Activated CD8-positive, alpha-beta T cell treated with anti-CD3 and anti-CD28 coated beads, Interleukin-2, amount 10 ng/mL, durations not matched to agents 7 days and 5 days (primary cell): Measurements from ENCODE around the gene BTN2A1. TPM values are rescaled to one million over a fixed set of nuclear protein-coding genes. Genes with fewer than 3 reads are reported as not detected.
"Not testable (repeated sequence)": the region's sequence is repeated elsewhere in the genome, so short reads cannot be mapped to it uniquely, and the experiment has no call there.

Source experiments
- ATAC-seq: fragments of 150-1000 bp; cut with Tn5 transposase; one replicate; pipeline ENCODE4 v1.10.0; 2021; ENCODE audit warnings: moderate library complexity
- CTCF ChIA-PET: fragments of 350-600 bp; sonication (Branson Sonifier 250); formaldehyde crosslinking; loops from one replicate; lab custom pipeline; 2021; ENCODE audit warnings: antibody characterized with exemption; lab: Charles Lee
- POLR2A ChIA-PET: fragments of 350-600 bp; sonication (Branson Sonifier 250); formaldehyde crosslinking; loops from one replicate; lab custom pipeline; 2021; ENCODE audit warnings: antibody characterized with exemption; lab: Charles Lee
- DNase-seq: peaks from one replicate; pipeline ENCODE4 v3.0.0-alpha.2; 2020
- H3K27ac Mint-ChIP-seq: one replicate; pipeline ENCODE4 v1.8.0; 2021; ENCODE audit warnings: mild to moderate bottlenecking, mixed read lengths
- H3K27me3 Mint-ChIP-seq: one replicate; pipeline ENCODE4 v1.8.0; 2021; ENCODE audit warnings: low read depth, mixed read lengths
- H3K36me3 Mint-ChIP-seq: one replicate; pipeline ENCODE4 v1.8.0; 2021; ENCODE audit warnings: low read depth, mixed read lengths
- H3K4me1 Mint-ChIP-seq: one replicate; pipeline ENCODE4 v1.8.0; 2021; ENCODE audit warnings: low read depth, mixed read lengths
- H3K4me3 Mint-ChIP-seq: one replicate; pipeline ENCODE4 v1.8.0; 2021; ENCODE audit warnings: mild to moderate bottlenecking, mixed read lengths
- H3K9me3 Mint-ChIP-seq: one replicate; pipeline ENCODE4 v1.8.0; 2022; ENCODE audit warnings: mixed read lengths; ENCODE audit not compliant: insufficient read depth
- total RNA-seq, 2 experiments: library from RNA; stranded (reverse); gene quantifications; one replicate each; pipeline ENCODE4 v1.2.3, GENCODE V29; 2021

Gene BTN2A1
- 10 to 100 TPM; 22.4 to 23.6 TPM for total RNA-seq

GRCh38 chr6:26457806-26458688, at the start of gene BTN2A1:
BTN2A1 (plus strand) TSS chr6:26457955; CDS start chr6:26458637, 682 bp downstream.
- no peaks in the 10 kb centered on the region for H3K9me3 Mint-ChIP-seq
- H3K4me3 Mint-ChIP-seq = peak within 1 kb of the TSS; percentile 99
- H3K27ac Mint-ChIP-seq = peak within 1 kb of the TSS; percentile 97
- CTCF ChIA-PET = interaction anchor here (1.3 kb wide), 1 partner anchor 111 kb away, joined by 3 read pairs; no protein-coding TSS in a partner anchor
- POLR2A ChIA-PET = interaction anchor here (1.6 kb wide), 1 partner anchor 16 kb away, joined by 4 read pairs; no protein-coding TSS in a partner anchor
- peaks cover 48% of the 10 kb centered on the region for H3K36me3 Mint-ChIP-seq
- no peaks in the 10 kb centered on the region for H3K27me3 Mint-ChIP-seq
- ATAC-seq = peak; percentile 99
- H3K4me1 Mint-ChIP-seq = peaks cover 51% of the 10 kb centered on the region
- peak; percentile 83 for DNase-seq

DNA sequence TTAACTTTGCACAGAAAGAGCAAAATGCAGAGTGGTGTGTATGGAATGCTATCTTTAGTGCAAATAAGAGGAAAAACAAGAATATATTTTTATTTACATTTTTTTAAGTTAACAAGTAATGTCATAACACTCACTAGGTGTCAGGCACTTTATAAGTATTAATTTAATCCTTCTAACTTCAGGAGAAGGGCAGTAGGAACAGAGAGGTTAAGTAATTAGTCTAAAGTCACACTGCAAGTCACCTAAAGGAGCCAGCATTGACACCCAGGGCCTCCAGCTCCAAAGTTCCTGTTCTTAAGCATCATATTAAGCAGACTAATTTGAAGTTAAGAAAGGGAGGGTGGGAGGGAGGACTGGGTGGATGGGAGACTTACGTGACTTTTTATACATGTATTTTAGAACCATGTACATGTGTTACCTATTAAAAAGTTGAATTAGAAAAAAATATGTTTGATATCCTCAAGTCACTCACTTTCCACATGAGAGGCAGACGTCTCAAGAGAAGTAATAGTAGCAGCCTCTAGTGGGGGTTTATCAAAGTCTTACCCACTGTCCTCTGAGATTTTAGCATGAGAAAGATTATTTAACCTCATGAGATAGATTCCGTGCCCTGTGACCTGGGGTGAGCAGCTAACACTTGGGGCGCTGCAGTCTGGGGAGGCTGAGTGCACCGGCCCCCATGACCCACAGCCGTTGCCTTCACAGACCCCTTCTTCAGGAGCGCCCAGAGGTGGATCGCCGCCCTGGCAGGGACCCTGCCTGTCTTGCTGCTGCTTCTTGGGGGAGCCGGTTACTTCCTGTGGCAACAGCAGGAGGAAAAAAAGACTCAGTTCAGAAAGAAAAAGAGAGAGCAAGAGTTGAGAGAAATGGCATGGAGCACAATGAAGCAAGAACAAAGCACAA, 48.7 kb upstream of the BTN2A1 start:
- Mint-ChIP-seq H3K9me3 (no peaks in the 10 kb centered on the region), H3K36me3 (peaks cover 78% of the 10 kb centered on the region), H3K4me1 (peaks cover 27% of the 10 kb centered on the region), H3K27me3 (no peaks in the 10 kb centered on the region), H3K27ac (no peak overlapping the region), H3K4me3 (no peak overlapping the region)
- ChIA-PET POLR2A (no interaction called here), CTCF (no interaction called here)
- DNase-seq = no peak
- ATAC-seq = no peak

- DNase-seq = no peak
- Mint-ChIP-seq H3K4me3 (no peak overlapping the region), H3K9me3 (no peaks in the 10 kb centered on the region), H3K36me3 (peaks cover 75% of the 10 kb centered on the region), H3K27ac (no peak overlapping the region), H3K27me3 (no peaks in the 10 kb centered on the region), H3K4me1 (peaks cover 6% of the 10 kb centered on the region)
- CTCF ChIA-PET = no interaction called here
- POLR2A ChIA-PET = no interaction called here
- no peak for ATAC-seq
These were observed 46.0 kb upstream of the BTN2A1 start for GRCh38 chr6:26411751-26412150.

- no peak overlapping the region for H3K4me3 Mint-ChIP-seq
- ChIA-PET POLR2A (no interaction called here), CTCF (no interaction called here)
- no peaks in the 10 kb centered on the region for H3K27me3 Mint-ChIP-seq
- H3K4me1 Mint-ChIP-seq = peaks cover 3% of the 10 kb centered on the region
- peaks cover 4% of the 10 kb centered on the region for H3K9me3 Mint-ChIP-seq
- peaks cover 73% of the 10 kb centered on the region for H3K36me3 Mint-ChIP-seq
- ATAC-seq (no peak), DNase-seq (no peak)
- no peak overlapping the region for H3K27ac Mint-ChIP-seq
These were observed 45.5 kb upstream of the BTN2A1 start for GRCh38 chr6:26412228-26412627.

- no peaks in the 10 kb centered on the region for H3K27me3 Mint-ChIP-seq
- no peak overlapping the region for H3K27ac Mint-ChIP-seq
- H3K9me3 Mint-ChIP-seq = peaks cover 11% of the 10 kb centered on the region
- ATAC-seq (no peak), DNase-seq (no peak)
- no peak overlapping the region for H3K4me3 Mint-ChIP-seq
- ChIA-PET CTCF (no interaction called here), POLR2A (no interaction called here)
- H3K4me1 Mint-ChIP-seq = peaks cover 3% of the 10 kb centered on the region
- H3K36me3 Mint-ChIP-seq = peaks cover 75% of the 10 kb centered on the region
These were observed 44.8 kb upstream of the BTN2A1 start for GRCh38 chr6:26412954-26413353.

- POLR2A ChIA-PET = no interaction called here
- Mint-ChIP-seq H3K9me3 (peaks cover 21% of the 10 kb centered on the region), H3K27ac (no peak overlapping the region), H3K36me3 (peaks cover 76% of the 10 kb centered on the region), H3K4me3 (no peak overlapping the region), H3K27me3 (no peaks in the 10 kb centered on the region), H3K4me1 (peaks cover 2% of the 10 kb centered on the region)
- DNase-seq = no peak
- CTCF ChIA-PET = interaction anchor here (1.1 kb wide), 1 partner anchor 73 kb away, joined by 3 read pairs; no protein-coding TSS in a partner anchor
- no peak for ATAC-seq
These were observed 43.5 kb upstream of the BTN2A1 start for GRCh38 chr6:26414281-26414680.

GRCh38 chr6:26415036-26415614, 42.6 kb upstream of the BTN2A1 start:
- H3K27me3 Mint-ChIP-seq = no peaks in the 10 kb centered on the region
- peaks cover 25% of the 10 kb centered on the region for H3K9me3 Mint-ChIP-seq
- H3K27ac Mint-ChIP-seq = no peak overlapping the region
- CTCF ChIA-PET = no interaction called here
- ATAC-seq (no peak), DNase-seq (no peak)
- POLR2A ChIA-PET = interaction anchor here (0.5 kb wide), 1 partner anchor 101 kb away, joined by 3 read pairs; no protein-coding TSS in a partner anchor
- H3K4me3 Mint-ChIP-seq = no peak overlapping the region
- H3K4me1 Mint-ChIP-seq = no peaks in the 10 kb centered on the region
- peaks cover 68% of the 10 kb centered on the region for H3K36me3 Mint-ChIP-seq

GRCh38 chr6:26415791-26416190, 42.0 kb upstream of the BTN2A1 start:
- Mint-ChIP-seq H3K4me1 (no peaks in the 10 kb centered on the region), H3K4me3 (no peak overlapping the region), H3K27me3 (no peaks in the 10 kb centered on the region), H3K9me3 (peaks cover 25% of the 10 kb centered on the region), H3K36me3 (peaks cover 64% of the 10 kb centered on the region), H3K27ac (no peak overlapping the region)
- ChIA-PET POLR2A (interaction anchor here (0.5 kb wide), 1 partner anchor 101 kb away, joined by 3 read pairs; no protein-coding TSS in a partner anchor), CTCF (no interaction called here)
- ATAC-seq (no peak), DNase-seq (no peak)

GRCh38 chr6:26416288-26416687, 41.5 kb upstream of the BTN2A1 start:
- Mint-ChIP-seq H3K27ac (no peak overlapping the region), H3K4me3 (no peak overlapping the region)
- CTCF ChIA-PET = no interaction called here

GRCh38 chr6:26418077-26418476, 39.7 kb upstream of the BTN2A1 start:
- H3K27ac Mint-ChIP-seq = not testable (repeated sequence)

More at GRCh38 chr6:26416288-26416687, 41.5 kb upstream of the BTN2A1 start:
- Mint-ChIP-seq H3K36me3 (peaks cover 60% of the 10 kb centered on the region), H3K4me1 (no peaks in the 10 kb centered on the region), H3K9me3 (peaks cover 25% of the 10 kb centered on the region), H3K27me3 (no peaks in the 10 kb centered on the region)
- no peak for DNase-seq
- no peak for ATAC-seq
- POLR2A ChIA-PET = no interaction called here

GRCh38 chr6:26418795-26419194, 39.0 kb upstream of the BTN2A1 start:
- not testable (repeated sequence) for ATAC-seq, DNase-seq
- CTCF ChIA-PET = interaction anchor here (1.4 kb wide), 1 partner anchor 77 kb away, joined by 4 read pairs; no protein-coding TSS in a partner anchor

More at GRCh38 chr6:26418077-26418476, 39.7 kb upstream of the BTN2A1 start:
- H3K4me3 Mint-ChIP-seq, DNase-seq, H3K4me1 Mint-ChIP-seq, H3K27me3 Mint-ChIP-seq, ATAC-seq, POLR2A ChIA-PET: not testable (repeated sequence)
- H3K9me3 Mint-ChIP-seq = peaks cover 25% of the 10 kb centered on the region
- CTCF ChIA-PET = interaction anchor here (1.4 kb wide), 1 partner anchor 77 kb away, joined by 4 read pairs; no protein-coding TSS in a partner anchor
- peaks cover 46% of the 10 kb centered on the region for H3K36me3 Mint-ChIP-seq

More at GRCh38 chr6:26418795-26419194, 39.0 kb upstream of the BTN2A1 start:
- H3K27ac Mint-ChIP-seq, H3K27me3 Mint-ChIP-seq, POLR2A ChIA-PET, H3K4me1 Mint-ChIP-seq, H3K4me3 Mint-ChIP-seq: not testable (repeated sequence)
- Mint-ChIP-seq H3K9me3 (peaks cover 25% of the 10 kb centered on the region), H3K36me3 (peaks cover 39% of the 10 kb centered on the region)
